Myometrial cell (primary cell): Measurements from ENCODE around the gene PPP4R4. TPM values are rescaled to one million over a fixed set of nuclear protein-coding genes. Genes with fewer than 3 reads are reported as not detected.

ENCODE experiments used
- total RNA-seq: library from RNA; depleted of rRNA; stranded (reverse); fragments of >200 nt; gene quantifications from 2 replicates; pipeline ENCODE4 v1.2.3, GENCODE V29; 2015

Gene PPP4R4, protein sequence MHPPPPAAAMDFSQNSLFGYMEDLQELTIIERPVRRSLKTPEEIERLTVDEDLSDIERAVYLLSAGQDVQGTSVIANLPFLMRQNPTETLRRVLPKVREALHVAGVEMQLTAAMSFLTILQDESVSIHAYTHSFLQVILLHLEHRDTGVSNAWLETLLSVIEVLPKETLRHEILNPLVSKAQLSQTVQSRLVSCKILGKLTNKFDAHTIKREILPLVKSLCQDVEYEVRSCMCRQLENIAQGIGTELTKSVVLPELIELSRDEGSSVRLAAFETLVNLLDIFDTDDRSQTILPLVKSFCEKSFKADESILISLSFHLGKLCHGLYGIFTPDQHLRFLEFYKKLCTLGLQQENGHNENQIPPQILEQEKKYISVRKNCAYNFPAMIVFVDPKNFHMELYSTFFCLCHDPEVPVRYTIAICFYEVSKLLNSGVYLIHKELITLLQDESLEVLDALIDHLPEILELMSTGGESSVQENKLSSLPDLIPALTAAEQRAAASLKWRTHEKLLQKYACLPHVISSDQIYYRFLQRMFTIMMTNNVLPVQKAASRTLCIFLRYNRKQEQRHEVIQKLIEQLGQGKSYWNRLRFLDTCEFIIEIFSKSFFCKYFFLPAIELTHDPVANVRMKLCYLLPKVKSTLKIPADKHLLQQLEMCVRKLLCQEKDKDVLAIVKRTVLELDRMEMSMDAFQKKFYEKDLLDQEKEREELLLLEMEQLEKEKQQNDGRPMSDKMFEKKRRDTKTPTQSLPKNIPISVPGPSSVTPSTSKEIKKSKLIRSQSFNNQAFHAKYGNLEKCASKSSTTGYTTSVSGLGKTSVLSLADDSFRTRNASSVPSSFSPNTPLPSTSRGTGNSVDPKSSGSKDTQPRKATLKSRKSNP
- total RNA-seq = under 0.01 TPM in 1 of 2 replicates, not detected in the other

DNA sequence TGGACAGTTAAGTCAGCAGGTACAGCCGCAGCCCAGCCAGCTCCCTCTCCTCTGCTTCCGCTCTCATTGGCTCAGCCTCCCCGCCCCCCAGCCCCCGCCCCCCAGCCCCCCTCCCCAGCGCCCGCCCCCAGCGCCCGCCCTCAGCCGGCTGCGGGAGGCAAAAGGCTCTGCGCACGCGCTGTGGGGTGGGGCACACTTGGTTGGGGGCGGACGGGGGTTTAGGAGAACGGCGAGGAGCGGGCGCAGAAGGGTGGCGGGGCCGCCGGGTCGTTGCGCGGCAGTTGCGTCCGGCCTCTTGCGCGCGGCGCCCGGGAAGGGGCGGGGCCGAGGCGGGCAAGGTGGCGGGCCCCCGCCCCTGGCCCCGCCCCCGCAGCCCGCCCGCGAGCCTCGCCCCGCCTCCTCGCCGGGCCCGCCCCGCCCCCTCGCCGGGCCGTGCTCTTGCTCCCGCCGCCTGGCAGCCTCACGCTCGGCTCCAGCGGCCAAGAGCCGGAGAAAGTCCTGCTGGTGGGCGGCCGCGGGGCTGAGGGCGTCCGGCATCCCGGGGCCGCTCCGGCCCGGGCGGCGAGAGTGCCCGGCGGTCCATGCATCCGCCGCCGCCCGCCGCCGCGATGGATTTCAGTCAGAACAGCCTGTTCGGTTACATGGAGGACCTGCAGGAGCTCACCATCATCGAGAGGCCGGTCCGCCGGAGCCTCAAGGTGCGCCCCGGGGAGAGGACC, at the start of gene PPP4R4:
TSS of gene PPP4R4 (plus strand) at position 438 of the 719 bp plus-strand sequence. CDS start at position 582, 144 bp downstream.

GRCh38 chr14:94129111-94129757, 44.9 kb upstream of the PPP4R4 start, which contains the start of gene IFI27L2:
Gene IFI27L2, minus strand, starts transcription at chr14:94129604. Its CDS starts 40 bp downstream, at chr14:94129564.

DNA sequence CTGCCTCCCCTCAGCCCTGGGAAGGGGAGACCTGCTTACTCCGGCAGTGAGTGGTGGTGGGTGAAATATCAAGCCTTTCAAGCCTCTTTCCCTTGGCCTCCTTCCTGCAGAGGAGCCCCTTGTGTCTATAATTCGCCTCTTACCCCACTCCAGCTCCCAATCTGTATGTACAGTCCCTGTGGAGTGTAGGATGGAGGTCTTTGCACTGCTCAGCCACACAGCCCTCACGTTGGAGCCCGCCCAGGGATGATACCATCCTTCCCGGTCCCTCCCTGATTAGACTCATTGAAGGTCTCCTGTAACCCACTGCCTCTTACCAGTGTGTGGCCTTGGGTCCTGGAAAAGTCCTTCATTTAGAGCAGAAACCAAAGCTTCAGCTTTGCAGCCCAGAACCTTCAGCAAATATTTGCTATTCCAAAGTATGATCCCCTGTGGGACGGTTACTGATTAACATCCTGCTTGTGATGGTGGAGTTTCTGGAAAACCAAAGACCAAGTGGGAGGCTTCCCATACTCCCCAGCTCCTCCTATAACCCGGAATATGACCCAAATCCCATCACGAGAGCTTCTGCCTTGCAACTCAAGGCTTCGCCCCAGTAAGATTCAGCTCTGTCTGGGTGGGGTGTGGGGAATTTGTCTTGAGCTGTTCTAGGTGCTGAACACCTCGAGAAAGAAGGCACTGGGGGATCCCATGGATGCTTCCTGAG, 118.9 kb downstream of the PPP4R4 start, which contains the start of gene SERPINA10:
TSS of gene SERPINA10 (minus strand) at position 397 of the 706 bp plus-strand sequence. CDS start 2,675 bp downstream, outside the sequence.

DNA sequence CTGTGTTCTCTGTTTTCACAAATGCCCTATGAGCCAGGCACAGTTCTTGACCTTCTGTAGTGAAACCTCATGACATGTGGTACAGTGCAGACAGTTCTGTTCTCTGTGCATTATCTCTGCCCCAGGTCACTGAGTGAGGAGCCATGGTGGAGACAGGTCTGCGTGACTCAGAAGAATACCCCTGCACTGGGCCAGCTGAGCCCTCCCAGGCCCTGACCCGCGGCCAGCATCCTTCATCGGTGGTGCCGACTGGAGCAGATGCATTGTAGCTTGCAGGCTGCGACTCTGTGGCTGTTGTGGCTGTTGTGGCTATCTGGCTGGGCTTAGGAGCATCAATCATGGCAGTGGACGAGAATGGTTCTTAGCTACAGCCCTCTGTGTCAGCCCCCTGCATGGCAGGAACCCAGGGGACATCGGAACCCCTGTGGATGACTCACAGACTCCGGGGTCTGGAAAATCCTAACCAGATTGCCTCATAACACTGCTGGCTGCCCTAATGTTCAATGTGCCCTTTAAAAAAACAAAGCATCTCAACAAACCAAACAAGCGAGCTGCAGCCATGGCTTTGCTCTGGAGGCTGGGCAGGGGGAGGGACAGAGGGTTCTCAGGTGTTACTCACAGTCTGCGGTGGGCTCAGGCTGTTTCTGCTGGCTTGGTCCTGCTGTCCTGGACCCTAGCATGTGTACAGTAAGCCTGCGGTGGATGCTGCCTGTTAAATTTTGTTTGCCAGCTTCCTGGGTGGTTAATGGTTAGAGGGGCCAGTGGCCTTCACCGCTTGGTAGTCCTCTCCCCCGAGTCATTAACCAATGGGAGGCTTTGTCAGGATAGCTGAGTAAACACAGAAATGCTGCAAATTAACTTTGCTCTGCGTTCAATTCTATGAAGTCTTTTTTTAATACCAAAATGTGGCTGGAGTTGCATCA, 148.8 kb downstream of the PPP4R4 start, which contains the start of gene SERPINA6:
TSS of gene SERPINA6 (minus strand) at position 689 of the 923 bp plus-strand sequence. CDS start 8,688 bp downstream, outside the sequence.

Other genes with a start within 250 kb of the PPP4R4 start
- not detected in 2 replicates for gene FAM181A, start 247.0 kb upstream of the PPP4R4 start, total RNA-seq
- 0.58 TPM in 1 of 2 replicates, not detected in the other for gene ASB2, start 197.8 kb upstream of the PPP4R4 start, total RNA-seq
- gene CCDC197, start 177.0 kb upstream of the PPP4R4 start, total RNA-seq = not detected in 2 replicates
- 1.6 and 4.0 TPM in 2 replicates for gene OTUB2, start 148.0 kb upstream of the PPP4R4 start, total RNA-seq
- gene DDX24, start 93.1 kb upstream of the PPP4R4 start, total RNA-seq = 89.9 and 94.8 TPM in 2 replicates
- gene IFI27L1, start 93.0 kb upstream of the PPP4R4 start, total RNA-seq = 37.2 and 59.4 TPM in 2 replicates
- 0.58 and 1.4 TPM in 2 replicates for gene IFI27, start 63.6 kb upstream of the PPP4R4 start, total RNA-seq
- gene IFI27L2, start 44.7 kb upstream of the PPP4R4 start, total RNA-seq = 144 and 259 TPM in 2 replicates
- gene SERPINA10, start 118.9 kb downstream of the PPP4R4 start, total RNA-seq = not detected in 2 replicates
- gene SERPINA6, start 149.0 kb downstream of the PPP4R4 start, total RNA-seq = not detected in 2 replicates
- not detected in 2 replicates for gene SERPINA2, start 192.4 kb downstream of the PPP4R4 start, total RNA-seq
- 0.86 and 1.6 TPM in 2 replicates for gene SERPINA1, start 214.3 kb downstream of the PPP4R4 start, total RNA-seq